H1 (cell line): ENCODE measurements around the gene SLC4A8.

ENCODE experiments used
- ATF3 ChIP-seq: IDR thresholded peaks from 2 replicates; pipeline ENCODE4 v1.6.1; 2011; ENCODE audit warnings: low read depth, mild to moderate bottlenecking, low read length; ENCODE audit not compliant: insufficient read depth
- CTCF ChIP-seq, 3 experiments: IDR thresholded peaks; 1 replicate in 2 of 3; 2 replicates in 1 of 3; pipeline versions ENCODE4 v1.5.1 to v1.6.1; 2011; ENCODE audit warnings: low read length in 3 of 3, mild to moderate bottlenecking in 3 of 3, inconsistent platforms in 2 of 3, low read depth in 1 of 3, moderate library complexity in 1 of 3; ENCODE audit not compliant: insufficient read depth in 1 of 3; ENCODE audit errors: control extremely low read depth in 1 of 3
- SUZ12 ChIP-seq: fragments of 200-600 bp; sonication (generic); IDR thresholded peaks from 2 replicates; pipeline ENCODE4 v1.6.1; 2012; ENCODE audit warnings: mild to moderate bottlenecking, inconsistent platforms, low read length, moderate library complexity, mixed read lengths

GRCh38 chr12:51419425-51420193, 5.0 kb upstream of the SLC4A8 start:
- TF ChIP-seq CTCF (IDR thresholded peaks at IDR 0.05; ENCODE audit: control extremely low read depth in 1 of 3, insufficient read depth in 1 of 3, low read depth in 1 of 3, low read length in 3 of 3) (peak in 2 of 3 experiments; percentile 12 to 38; a peak in 3 of 4 replicates), ATF3 (no peak), SUZ12 (no peak)
